Immature natural killer cell (primary cell): ENCODE data around the gene SNX10. TPM values are rescaled to one million over a fixed set of nuclear protein-coding genes. Genes with fewer than 3 reads are reported as not detected.
"Not testable (repeated sequence)": the region's sequence is repeated elsewhere in the genome, so short reads cannot be mapped to it uniquely, and the experiment has no call there.

ENCODE experiments used
- DNase-seq, 3 donors: peaks; one replicate each; pipeline ENCODE4 v3.0.0; 2022; ENCODE audit warnings: mixed read lengths in 1 of 3
- H3K27ac Mint-ChIP-seq, 6 donors: one replicate each; pipeline ENCODE4 v1.8.0; 2020; ENCODE audit warnings: mixed read lengths in 6 of 6, mild to moderate bottlenecking in 5 of 6, inconsistent platforms in 4 of 6, moderate library complexity in 3 of 6
- H3K27me3 Mint-ChIP-seq, 3 donors: one replicate each; pipeline ENCODE4 v1.8.0; 2020 to 2021; ENCODE audit warnings: low read depth in 3 of 3, mild to moderate bottlenecking in 3 of 3, mixed read lengths in 3 of 3, moderate library complexity in 3 of 3, inconsistent platforms in 1 of 3
- H3K36me3 Mint-ChIP-seq, 3 donors: one replicate each; pipeline ENCODE4 v1.8.0; 2020; ENCODE audit warnings: mixed read lengths in 3 of 3, inconsistent platforms in 2 of 3, mild to moderate bottlenecking in 2 of 3
- H3K4me1 Mint-ChIP-seq, 2 donors: one replicate each; pipeline ENCODE4 v1.8.0; 2020; ENCODE audit warnings: inconsistent platforms in 2 of 2, mild to moderate bottlenecking in 2 of 2, mixed read lengths in 2 of 2, moderate library complexity in 1 of 2
- H3K4me3 Mint-ChIP-seq, 5 donors: one replicate each; pipeline ENCODE4 v1.8.0; 2020; ENCODE audit warnings: mild to moderate bottlenecking in 5 of 5, mixed read lengths in 5 of 5, inconsistent platforms in 3 of 5, moderate library complexity in 3 of 5
- H3K9me3 Mint-ChIP-seq, 6 donors: one replicate each; pipeline ENCODE4 v1.8.0; 2020; ENCODE audit warnings: mild to moderate bottlenecking in 6 of 6, mixed read lengths in 6 of 6, inconsistent platforms in 4 of 6, moderate library complexity in 3 of 6
- polyA plus RNA-seq, 3 donors: library from polyadenylated mRNA; unstranded; fragments of 300-500 nt; fragmentation: Illumina TruSeq; gene quantifications; one replicate each; pipeline ENCODE4 v1.2.3, GENCODE V29; 2021

SNX10 gene, protein sequence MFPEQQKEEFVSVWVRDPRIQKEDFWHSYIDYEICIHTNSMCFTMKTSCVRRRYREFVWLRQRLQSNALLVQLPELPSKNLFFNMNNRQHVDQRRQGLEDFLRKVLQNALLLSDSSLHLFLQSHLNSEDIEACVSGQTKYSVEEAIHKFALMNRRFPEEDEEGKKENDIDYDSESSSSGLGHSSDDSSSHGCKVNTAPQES
- 10 to 100 TPM; 50.1 to 54.3 (median 51.8) TPM for polyA plus RNA-seq

DNA sequence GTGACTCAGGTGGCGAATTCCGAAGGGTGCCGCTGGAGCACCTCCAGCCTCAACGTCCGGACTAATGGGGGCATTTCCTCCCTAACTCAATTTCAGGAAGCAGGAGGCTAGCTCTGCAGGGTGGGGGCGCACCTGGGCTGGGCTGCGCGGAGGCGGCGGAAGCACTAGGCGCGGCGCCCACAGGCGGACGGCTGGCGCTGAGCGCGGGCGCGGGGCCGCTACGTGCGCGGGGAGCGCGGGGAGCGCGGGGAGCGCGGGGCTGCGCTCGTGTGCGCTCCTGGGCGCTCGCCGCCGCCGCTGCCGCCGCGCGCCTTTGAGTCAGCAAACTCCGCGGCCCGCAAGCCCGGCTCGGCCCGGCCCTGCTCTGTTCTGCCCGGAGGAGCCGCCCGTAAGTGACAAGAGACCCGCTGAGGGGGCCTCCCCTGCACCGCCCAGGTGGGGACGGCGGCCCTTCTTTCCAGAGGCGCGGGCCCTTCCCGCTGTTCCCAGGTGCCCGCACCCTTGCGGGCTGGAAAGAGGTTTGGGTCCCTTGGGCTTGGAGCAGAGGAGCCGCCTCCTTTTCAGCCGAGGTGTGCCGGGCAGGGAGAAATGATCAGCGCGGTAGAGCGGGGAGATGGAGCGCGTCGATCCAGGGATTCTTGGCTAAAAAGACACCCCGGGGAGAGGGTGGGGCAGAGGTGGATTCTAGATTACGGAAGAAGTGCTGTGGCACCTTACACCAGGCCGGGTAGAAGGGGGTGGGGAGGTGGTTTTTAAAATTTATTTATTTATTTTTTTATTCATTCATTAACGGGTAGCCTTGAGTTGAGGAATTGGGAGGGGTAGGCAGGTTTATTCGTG is at the start of gene SNX10:
SNX10 (plus strand) TSS at position 164 of the 840 bp plus-strand sequence. CDS start 54,581 bp downstream, outside the sequence.
- Mint-ChIP-seq H3K27me3 (peaks cover 2 to 10% (median 8%) of the 10 kb centered on the region in 3 donors), H3K4me1 (peaks cover 48 to 54% of the 10 kb centered on the region in 2 donors), H3K9me3 (no peaks in the 10 kb centered on the region), H3K4me3 (peak within 1 kb of the TSS; percentile 89 to 96 (median 94)), H3K27ac (peak within 1 kb of the TSS; percentile 89 to 96 (median 92)), H3K36me3 (no peaks in the 10 kb centered on the region)
- DNase-seq = peak; percentile 74 to 77 (median 74)

GRCh38 chr7:26245150-26245549 is 46.5 kb upstream of the SNX10 start:
- no peaks in the 10 kb centered on the region for H3K36me3 Mint-ChIP-seq
- H3K27ac Mint-ChIP-seq = no peak overlapping the region
- H3K4me3 Mint-ChIP-seq = no peak overlapping the region
- no peak for DNase-seq
- H3K4me1 Mint-ChIP-seq = no peaks in the 10 kb centered on the region
- no peaks in the 10 kb centered on the region for H3K27me3 Mint-ChIP-seq
- H3K9me3 Mint-ChIP-seq = no peaks in the 10 kb centered on the region

DNA sequence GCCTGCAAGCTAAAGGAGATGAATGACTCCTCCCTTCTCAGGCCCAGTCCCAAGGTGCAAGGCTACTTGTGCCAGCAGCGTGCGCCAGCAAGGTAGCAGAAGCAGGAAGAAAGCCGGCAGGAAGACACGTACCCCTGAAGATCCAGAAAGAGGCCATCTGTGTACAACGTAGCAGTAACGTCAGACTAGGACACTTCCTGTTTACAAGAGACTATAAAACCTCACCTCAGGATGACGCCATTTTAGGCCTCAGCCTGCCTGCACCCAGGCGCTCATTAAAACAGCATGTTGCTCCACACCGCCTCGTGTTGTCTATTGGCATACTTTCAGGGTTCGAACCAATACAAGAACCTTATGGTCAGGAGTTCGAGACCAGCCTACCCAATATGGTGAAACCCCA is 41.4 kb upstream of the SNX10 start:
- H3K27ac Mint-ChIP-seq = no peak overlapping the region
- no peaks in the 10 kb centered on the region for H3K4me1 Mint-ChIP-seq
- no peaks in the 10 kb centered on the region for H3K27me3 Mint-ChIP-seq
- H3K9me3 Mint-ChIP-seq = no peaks in the 10 kb centered on the region
- no peak overlapping the region for H3K4me3 Mint-ChIP-seq
- H3K36me3 Mint-ChIP-seq = no peaks in the 10 kb centered on the region
- DNase-seq = no peak

DNA sequence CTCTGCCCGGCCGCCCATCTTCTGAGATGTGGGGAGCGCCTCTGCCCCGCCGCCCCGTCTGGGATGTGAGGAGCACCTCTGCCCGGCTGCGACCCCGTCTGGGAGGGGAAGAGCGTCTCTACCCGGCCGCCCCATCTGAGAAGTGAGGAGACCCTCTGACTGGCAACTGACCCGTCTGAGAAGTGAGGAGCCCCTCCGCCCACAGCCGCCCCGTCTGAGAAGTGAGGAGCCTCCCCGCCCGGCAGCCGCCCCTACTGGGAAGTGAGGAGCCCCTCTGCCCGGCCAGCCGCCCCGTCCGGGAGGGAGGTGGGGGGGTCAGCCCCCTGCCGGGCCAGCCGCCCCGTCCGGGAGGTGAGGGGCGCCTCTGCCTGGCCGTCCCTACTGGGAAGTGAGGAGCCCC is 29.8 kb upstream of the SNX10 start:
- not testable (repeated sequence) for H3K27me3 Mint-ChIP-seq, DNase-seq, H3K36me3 Mint-ChIP-seq, H3K9me3 Mint-ChIP-seq, H3K4me1 Mint-ChIP-seq, H3K4me3 Mint-ChIP-seq, H3K27ac Mint-ChIP-seq

- no peak overlapping the region for H3K27ac Mint-ChIP-seq
Measured at GRCh38 chr7:26265065-26265464, 26.6 kb upstream of the SNX10 start.

DNA sequence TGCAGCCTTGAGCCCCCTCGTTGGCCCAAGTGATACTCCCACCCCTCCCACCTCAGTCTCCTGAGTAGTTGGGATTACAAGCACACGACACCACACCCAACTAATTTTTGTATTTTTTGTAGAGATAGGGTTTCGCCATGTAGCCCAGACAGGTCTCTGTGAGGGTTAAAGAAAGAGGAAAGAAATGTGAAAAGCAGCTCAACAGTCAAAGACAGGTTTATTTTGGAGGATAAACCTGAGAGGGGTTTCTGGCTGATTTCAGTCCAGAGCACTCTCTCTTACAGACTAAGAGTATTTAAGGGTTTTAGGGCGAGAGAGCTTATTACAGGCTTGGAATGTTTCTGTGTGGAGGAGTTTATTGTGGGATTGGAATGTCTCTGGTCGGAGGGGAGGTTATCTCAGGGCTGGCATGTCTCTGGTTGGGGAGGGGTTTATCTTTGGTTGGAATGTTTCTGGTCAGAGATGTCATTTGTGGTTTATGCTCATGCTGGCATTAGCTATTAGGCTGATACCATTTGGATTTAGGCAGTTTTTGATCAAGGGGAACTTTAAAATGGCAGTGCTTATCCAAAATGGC is 26.1 kb upstream of the SNX10 start:
- H3K4me1 Mint-ChIP-seq = no peaks in the 10 kb centered on the region
- H3K9me3 Mint-ChIP-seq = no peaks in the 10 kb centered on the region
- peaks cover 2 to 4% (median 4%) of the 10 kb centered on the region in 3 donors for H3K27me3 Mint-ChIP-seq

More at GRCh38 chr7:26265065-26265464, 26.6 kb upstream of the SNX10 start:
- peaks cover 2 to 4% (median 4%) of the 10 kb centered on the region in 3 donors for H3K27me3 Mint-ChIP-seq
- no peak overlapping the region for H3K4me3 Mint-ChIP-seq
- no peak for DNase-seq
- no peaks in the 10 kb centered on the region for H3K9me3 Mint-ChIP-seq
- no peaks in the 10 kb centered on the region for H3K4me1 Mint-ChIP-seq
- H3K36me3 Mint-ChIP-seq = no peaks in the 10 kb centered on the region

GRCh38 chr7:26267601-26268166 is 24.0 kb upstream of the SNX10 start:
- DNase-seq = no peak

More for the DNA sequence above, 26.1 kb upstream of the SNX10 start:
- H3K27ac Mint-ChIP-seq = no peak overlapping the region
- no peak overlapping the region for H3K4me3 Mint-ChIP-seq
- no peak for DNase-seq
- H3K36me3 Mint-ChIP-seq = no peaks in the 10 kb centered on the region

GRCh38 chr7:26275213-26275612 is 16.4 kb upstream of the SNX10 start:
- H3K9me3 Mint-ChIP-seq = no peaks in the 10 kb centered on the region
- peaks cover 7 to 17% of the 10 kb centered on the region in 2 donors for H3K4me1 Mint-ChIP-seq

More at GRCh38 chr7:26267601-26268166, 24.0 kb upstream of the SNX10 start:
- Mint-ChIP-seq H3K4me3 (no peak overlapping the region), H3K27ac (no peak overlapping the region), H3K9me3 (no peaks in the 10 kb centered on the region), H3K4me1 (no peaks in the 10 kb centered on the region), H3K27me3 (peaks cover 4% of the 10 kb centered on the region in 3 donors), H3K36me3 (no peaks in the 10 kb centered on the region)

GRCh38 chr7:26278770-26279169 is 12.9 kb upstream of the SNX10 start:
- H3K4me3 Mint-ChIP-seq = peak overlapping the region in 1 of 5 donors; percentile 18

More at GRCh38 chr7:26275213-26275612, 16.4 kb upstream of the SNX10 start:
- Mint-ChIP-seq H3K36me3 (no peaks in the 10 kb centered on the region), H3K4me3 (no peak overlapping the region), H3K27me3 (peaks cover 0 to 2% (median 0%) of the 10 kb centered on the region in 3 donors), H3K27ac (no peak overlapping the region)
- DNase-seq = no peak

DNA sequence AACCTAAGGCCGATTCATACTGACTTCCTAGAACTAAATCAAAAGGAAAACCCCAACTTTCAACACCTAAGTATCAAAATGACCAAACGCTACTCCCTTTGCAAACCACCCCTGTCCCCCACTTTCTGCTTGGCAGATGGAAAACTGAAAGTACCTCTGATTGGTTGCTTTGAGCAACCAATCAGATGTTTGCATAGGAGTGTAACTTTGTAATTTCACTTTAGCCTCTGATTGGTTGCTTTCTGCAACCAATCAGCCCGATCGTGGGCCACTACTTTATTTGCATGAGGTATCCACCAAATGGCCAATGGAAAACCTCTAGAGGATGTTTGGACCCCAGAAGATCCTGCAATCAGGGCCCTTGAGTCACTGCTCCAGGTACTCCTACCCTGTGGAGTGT is 12.3 kb upstream of the SNX10 start:
- Mint-ChIP-seq H3K27ac (peak overlapping the region; percentile 1 to 83 (median 64)), H3K9me3 (no peaks in the 10 kb centered on the region), H3K4me3 (peak overlapping the region; percentile 0 to 64 (median 28)), H3K27me3 (no peaks in the 10 kb centered on the region), H3K4me1 (peaks cover 7 to 20% of the 10 kb centered on the region in 2 donors), H3K36me3 (no peaks in the 10 kb centered on the region)
- DNase-seq = peak; percentile 35 to 65 (median 46)

More at GRCh38 chr7:26278770-26279169, 12.9 kb upstream of the SNX10 start:
- H3K9me3 Mint-ChIP-seq = no peaks in the 10 kb centered on the region
- H3K4me1 Mint-ChIP-seq = peaks cover 7 to 20% of the 10 kb centered on the region in 2 donors
- H3K36me3 Mint-ChIP-seq = no peaks in the 10 kb centered on the region
- H3K27ac Mint-ChIP-seq = no peak overlapping the region
- DNase-seq = peak; percentile 34 to 43 (median 39)
- H3K27me3 Mint-ChIP-seq = no peaks in the 10 kb centered on the region

DNA sequence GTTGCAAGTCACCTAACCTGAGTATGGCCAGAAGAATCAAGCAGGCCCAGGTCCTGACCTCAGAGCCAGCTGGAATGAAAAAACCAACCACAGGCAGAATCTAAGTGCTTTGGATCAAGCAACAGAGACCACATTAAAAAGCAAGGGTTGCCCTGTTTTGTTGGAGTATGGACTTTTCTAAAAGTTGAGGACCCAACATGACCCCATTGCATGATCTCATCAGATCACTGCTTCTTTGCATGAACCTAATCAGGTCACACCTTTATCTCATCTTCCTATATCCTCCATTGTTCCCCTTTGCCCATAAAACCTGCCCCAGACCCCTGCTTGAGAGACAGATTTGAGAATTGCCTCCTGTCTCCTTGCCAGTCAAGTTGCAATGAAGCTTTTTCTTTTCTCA is 11.6 kb upstream of the SNX10 start:
- no peaks in the 10 kb centered on the region for H3K9me3 Mint-ChIP-seq
- H3K4me3 Mint-ChIP-seq = no peak overlapping the region
- H3K4me1 Mint-ChIP-seq = peaks cover 7 to 20% of the 10 kb centered on the region in 2 donors
- peak overlapping the region; percentile 1 to 85 (median 78) for H3K27ac Mint-ChIP-seq
- H3K27me3 Mint-ChIP-seq = no peaks in the 10 kb centered on the region
- no peaks in the 10 kb centered on the region for H3K36me3 Mint-ChIP-seq
- no peak for DNase-seq

- Mint-ChIP-seq H3K27ac (peak overlapping the region in 3 of 6 donors; percentile 1 to 83 (median 15)), H3K4me3 (no peak overlapping the region), H3K4me1 (peaks cover 7 to 20% of the 10 kb centered on the region in 2 donors), H3K27me3 (no peaks in the 10 kb centered on the region), H3K9me3 (no peaks in the 10 kb centered on the region), H3K36me3 (no peaks in the 10 kb centered on the region)
- DNase-seq = no peak
Measured at GRCh38 chr7:26280723-26281122, 10.9 kb upstream of the SNX10 start.

DNA sequence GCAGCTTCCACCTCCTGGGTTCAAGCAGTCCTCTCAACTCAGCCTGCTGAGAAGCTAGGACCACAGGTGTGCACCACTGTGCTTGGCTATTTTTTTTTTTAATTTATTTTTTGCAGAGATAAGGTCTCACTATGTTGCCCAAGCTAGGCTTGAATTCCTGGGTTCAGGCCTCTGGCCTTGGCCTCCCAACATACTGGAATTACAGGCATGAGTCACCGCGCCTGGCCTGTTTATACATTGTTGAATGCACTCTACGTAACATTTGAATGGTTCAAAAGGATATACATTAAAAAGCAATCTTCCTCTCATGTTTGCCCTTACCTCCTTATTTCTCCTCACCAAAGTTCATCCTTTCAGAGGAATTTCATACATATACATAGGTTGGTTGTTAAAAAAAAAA is 7.2 kb upstream of the SNX10 start:
- H3K9me3 Mint-ChIP-seq = no peaks in the 10 kb centered on the region
- DNase-seq = no peak
- H3K36me3 Mint-ChIP-seq = no peaks in the 10 kb centered on the region
- H3K4me3 Mint-ChIP-seq = no peak overlapping the region
- peaks cover 0 to 2% (median 0%) of the 10 kb centered on the region in 3 donors for H3K27me3 Mint-ChIP-seq
- peaks cover 4 to 10% of the 10 kb centered on the region in 2 donors for H3K4me1 Mint-ChIP-seq
- no peak overlapping the region for H3K27ac Mint-ChIP-seq
